Epithelial cell of esophagus (primary cell): ENCODE measurements around the gene CLCA4.
"Not testable (repeated sequence)": the region's sequence is repeated elsewhere in the genome, so short reads cannot be mapped to it uniquely, and the experiment has no call there.

ENCODE experiments used
- DNase-seq: peaks from one replicate; pipeline ENCODE4 v3.0.0; 2010; ENCODE audit warnings: low read depth
- H3K4me3 ChIP-seq: 2 replicates; pipeline ENCODE4 v1.5.1; 2011; ENCODE audit warnings: mild to moderate bottlenecking, low read length, control low read depth
- TF ChIP-seq, protein P1 (sequence below): IDR thresholded peaks from 2 replicates; pipeline ENCODE4 v1.5.1; 2011; ENCODE audit warnings: low read depth, mild to moderate bottlenecking, low read length, control low read depth, inconsistent platforms; ENCODE audit not compliant: insufficient read depth; ENCODE audit errors: missing control alignments

CLCA4 gene, protein sequence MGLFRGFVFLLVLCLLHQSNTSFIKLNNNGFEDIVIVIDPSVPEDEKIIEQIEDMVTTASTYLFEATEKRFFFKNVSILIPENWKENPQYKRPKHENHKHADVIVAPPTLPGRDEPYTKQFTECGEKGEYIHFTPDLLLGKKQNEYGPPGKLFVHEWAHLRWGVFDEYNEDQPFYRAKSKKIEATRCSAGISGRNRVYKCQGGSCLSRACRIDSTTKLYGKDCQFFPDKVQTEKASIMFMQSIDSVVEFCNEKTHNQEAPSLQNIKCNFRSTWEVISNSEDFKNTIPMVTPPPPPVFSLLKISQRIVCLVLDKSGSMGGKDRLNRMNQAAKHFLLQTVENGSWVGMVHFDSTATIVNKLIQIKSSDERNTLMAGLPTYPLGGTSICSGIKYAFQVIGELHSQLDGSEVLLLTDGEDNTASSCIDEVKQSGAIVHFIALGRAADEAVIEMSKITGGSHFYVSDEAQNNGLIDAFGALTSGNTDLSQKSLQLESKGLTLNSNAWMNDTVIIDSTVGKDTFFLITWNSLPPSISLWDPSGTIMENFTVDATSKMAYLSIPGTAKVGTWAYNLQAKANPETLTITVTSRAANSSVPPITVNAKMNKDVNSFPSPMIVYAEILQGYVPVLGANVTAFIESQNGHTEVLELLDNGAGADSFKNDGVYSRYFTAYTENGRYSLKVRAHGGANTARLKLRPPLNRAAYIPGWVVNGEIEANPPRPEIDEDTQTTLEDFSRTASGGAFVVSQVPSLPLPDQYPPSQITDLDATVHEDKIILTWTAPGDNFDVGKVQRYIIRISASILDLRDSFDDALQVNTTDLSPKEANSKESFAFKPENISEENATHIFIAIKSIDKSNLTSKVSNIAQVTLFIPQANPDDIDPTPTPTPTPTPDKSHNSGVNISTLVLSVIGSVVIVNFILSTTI

DNA sequence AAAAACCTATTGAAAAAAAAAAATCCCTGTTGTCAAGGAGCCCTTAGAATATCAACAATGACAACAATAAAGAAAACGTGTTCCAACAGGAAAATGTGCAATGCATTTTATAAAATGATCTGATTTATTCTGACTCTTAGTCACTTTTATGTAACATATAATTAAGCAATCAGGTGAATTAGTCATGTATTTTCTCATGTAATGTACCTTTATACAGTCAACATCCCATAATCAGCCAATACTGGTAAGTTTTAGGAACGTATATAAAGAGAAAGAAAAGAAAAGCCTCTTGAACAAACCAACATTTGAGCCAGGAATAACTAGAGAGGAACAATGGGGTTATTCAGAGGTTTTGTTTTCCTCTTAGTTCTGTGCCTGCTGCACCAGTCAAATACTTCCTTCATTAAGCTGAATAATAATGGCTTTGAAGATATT, at the start of gene CLCA4:
TSS of gene CLCA4 (plus strand) at position 292 of the 435 bp plus-strand sequence. CDS start at position 334, 42 bp downstream.
- peak within 1 kb of the TSS; percentile 2 for H3K4me3 ChIP-seq
- TF ChIP-seq, protein P1, sequence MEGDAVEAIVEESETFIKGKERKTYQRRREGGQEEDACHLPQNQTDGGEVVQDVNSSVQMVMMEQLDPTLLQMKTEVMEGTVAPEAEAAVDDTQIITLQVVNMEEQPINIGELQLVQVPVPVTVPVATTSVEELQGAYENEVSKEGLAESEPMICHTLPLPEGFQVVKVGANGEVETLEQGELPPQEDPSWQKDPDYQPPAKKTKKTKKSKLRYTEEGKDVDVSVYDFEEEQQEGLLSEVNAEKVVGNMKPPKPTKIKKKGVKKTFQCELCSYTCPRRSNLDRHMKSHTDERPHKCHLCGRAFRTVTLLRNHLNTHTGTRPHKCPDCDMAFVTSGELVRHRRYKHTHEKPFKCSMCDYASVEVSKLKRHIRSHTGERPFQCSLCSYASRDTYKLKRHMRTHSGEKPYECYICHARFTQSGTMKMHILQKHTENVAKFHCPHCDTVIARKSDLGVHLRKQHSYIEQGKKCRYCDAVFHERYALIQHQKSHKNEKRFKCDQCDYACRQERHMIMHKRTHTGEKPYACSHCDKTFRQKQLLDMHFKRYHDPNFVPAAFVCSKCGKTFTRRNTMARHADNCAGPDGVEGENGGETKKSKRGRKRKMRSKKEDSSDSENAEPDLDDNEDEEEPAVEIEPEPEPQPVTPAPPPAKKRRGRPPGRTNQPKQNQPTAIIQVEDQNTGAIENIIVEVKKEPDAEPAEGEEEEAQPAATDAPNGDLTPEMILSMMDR: no peak
- DNase-seq: peak; percentile 90

DNA sequence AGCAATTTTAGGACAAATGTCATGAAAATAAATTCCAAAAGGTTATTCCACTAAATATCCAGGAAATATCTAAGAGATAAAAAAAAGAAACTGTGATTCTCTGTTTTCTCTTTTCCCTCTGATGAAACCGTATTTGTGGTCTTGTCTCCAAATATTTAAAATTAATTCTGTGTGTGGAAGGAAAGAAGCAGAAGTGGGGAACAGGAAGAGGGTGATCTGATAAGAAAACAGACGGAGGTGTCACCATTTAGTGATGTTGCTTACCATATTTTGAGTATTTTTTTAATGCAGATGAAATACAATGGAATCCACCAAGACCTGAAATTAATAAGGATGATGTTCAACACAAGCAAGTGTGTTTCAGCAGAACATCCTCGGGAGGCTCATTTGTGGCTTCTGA, 48.6 kb upstream of the CLCA4 start:
- TF ChIP-seq, protein P1: no peak
- no peak for DNase-seq
- H3K4me3 ChIP-seq: no peak overlapping the region

DNA sequence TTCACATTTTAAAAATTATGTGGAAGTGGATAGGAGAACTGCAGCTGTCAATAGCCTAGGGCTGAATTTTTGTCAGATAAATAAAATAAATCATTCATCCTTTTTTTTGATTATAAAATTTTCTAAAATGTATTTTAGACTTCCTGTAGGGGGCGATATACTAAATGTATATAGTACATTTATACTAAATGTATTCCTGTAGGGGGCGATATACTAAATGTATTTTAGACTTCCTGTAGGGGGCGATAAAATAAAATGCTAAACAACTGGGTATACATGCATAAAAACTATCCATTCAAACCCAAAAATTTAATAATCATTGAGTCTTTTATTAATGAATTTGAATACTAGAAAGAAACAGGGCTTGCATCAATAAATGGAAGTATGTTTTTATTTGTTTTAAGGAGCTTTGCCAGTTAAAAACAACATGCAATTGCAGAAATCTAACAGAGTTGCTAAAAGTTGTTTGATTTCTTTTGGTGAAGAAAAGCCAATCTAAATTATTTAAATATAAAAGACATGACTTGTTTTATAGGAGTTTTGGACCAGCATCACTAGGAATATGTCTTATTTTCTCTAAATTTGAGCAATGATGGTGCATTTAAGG, 46.8 kb upstream of the CLCA4 start:
- no peak overlapping the region for H3K4me3 ChIP-seq
- TF ChIP-seq, protein P1: peak; percentile 35
- no peak for DNase-seq

DNA sequence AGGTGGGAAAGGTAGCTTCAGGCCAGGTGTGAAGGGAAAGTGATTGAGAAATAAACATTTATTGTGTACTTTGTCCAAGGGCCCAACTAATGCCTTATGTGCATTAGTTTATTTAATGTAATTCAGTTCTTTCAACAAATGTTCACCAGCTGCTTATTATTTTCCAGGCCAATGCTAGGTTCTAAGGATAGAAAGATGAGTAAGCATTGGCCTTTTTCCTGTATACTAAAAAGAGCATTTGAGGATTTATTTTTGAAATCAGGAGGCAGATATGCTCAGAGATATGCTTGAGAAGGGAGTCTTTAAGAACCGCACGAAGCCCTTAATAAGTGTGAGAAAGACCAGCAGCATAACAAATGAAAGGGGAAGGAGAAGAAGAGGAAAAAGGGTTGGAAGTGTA, 46.2 kb upstream of the CLCA4 start:
- no peak for DNase-seq
- TF ChIP-seq, protein P1: no peak
- H3K4me3 ChIP-seq: no peak overlapping the region

DNA sequence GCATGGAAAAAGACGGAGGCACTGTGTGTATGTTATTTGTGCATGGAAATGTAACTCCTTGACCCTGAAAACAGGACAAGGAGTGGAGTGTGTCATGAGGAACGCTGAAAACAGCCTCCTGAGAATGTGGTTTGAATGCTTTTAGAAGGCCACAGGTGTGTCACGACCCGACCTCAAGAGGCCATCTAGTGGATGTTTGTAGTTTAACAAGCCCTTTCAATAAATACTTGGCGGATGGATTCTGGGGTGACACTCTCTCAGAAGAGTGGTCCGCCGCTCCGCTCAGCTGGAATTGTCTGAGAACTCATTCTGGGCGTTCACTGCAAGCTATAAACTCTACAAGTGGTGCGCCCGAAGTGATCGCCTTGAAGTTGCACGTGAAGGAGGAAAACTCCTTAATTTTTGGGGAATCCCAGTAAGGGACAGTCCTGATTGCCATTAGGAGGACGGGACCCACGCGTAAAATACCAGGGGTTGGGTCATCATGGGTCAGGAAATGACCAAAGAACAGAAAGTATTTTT, 44.7 kb upstream of the CLCA4 start:
- peak; percentile 39 for DNase-seq
- TF ChIP-seq, protein P1: peak; percentile 45
- not testable (repeated sequence) for H3K4me3 ChIP-seq

DNA sequence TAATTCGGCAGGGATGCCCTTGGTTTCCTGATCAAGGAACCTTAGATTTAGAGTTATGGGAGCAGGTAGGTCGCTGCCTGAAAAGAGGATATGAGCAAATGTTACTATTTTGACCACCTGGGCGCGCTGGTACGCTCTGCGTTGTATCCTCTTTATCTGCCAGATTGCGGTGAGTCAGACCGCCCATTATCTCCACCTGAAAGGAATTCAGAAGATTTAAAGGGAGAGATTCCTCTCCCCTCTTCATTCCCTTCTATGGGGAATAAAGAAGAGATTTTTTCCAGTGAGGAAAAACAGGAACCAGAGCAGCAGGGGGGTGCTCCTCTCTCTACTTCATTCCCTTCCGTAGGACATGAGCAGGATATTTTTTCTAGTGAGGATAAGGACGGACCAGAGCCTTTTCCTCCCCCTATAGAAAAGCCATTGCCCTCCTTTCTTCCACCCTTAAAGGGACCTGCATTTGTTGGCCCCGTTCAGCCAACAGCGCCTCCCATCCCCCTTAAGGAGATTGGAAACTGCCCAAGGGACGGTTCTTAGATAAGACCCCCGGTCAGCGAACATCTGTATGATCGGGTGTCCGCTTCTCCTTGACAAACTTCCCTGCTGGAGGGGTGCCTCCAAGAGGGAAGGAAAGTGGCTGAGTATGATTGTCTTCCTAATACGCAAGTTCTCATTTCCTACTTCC, 44.0 kb upstream of the CLCA4 start:
- H3K4me3 ChIP-seq: no peak overlapping the region
- peak; percentile 84 for DNase-seq
- TF ChIP-seq, protein P1: peak; percentile 40
